HepG2 (cell line): ENCODE results near the gene PARP3. TPM values are rescaled to one million over a fixed set of nuclear protein-coding genes. Genes with fewer than 3 reads are reported as not detected.

ENCODE experiments used
- ELF3 ChIP-seq: IDR thresholded peaks from 2 replicates; pipeline ENCODE4 v1.6.1; 2016; ENCODE audit warnings: missing genetic modification reagents, missing compliant biosample characterization
- EZH2 ChIP-seq: conservative IDR thresholded peaks from 2 replicates; pipeline ENCODE4 v1.6.1; 2012; ENCODE audit warnings: mild to moderate bottlenecking, low read depth, low read length, moderate library complexity
- FOXK1 ChIP-seq: sonication (generic); formaldehyde crosslinking; IDR thresholded peaks from 2 replicates; pipeline ENCODE4 v1.4.0; 2020; ENCODE audit warnings: low read depth, missing genetic modification reagents, borderline replicate concordance
- HNF4G ChIP-seq, 2 experiments: sonication (generic) in 1 of 2; formaldehyde crosslinking in 1 of 2; IDR thresholded peaks; 2 replicates each; pipeline versions ENCODE4 v1.4.0 to v1.6.1; 2011 to 2020; ENCODE audit warnings: borderline replicate concordance in 2 of 2, low read depth in 2 of 2, mild to moderate bottlenecking in 2 of 2, low read length in 1 of 2, missing genetic modification reagents in 1 of 2, moderate library complexity in 1 of 2
- IRF9 ChIP-seq: sonication (generic); formaldehyde crosslinking; IDR thresholded peaks from 2 replicates; pipeline ENCODE4 v1.8.0; 2022; ENCODE audit warnings: missing genetic modification reagents, mild to moderate bottlenecking, borderline replicate concordance
- JARID2 ChIP-seq: sonication (generic); formaldehyde crosslinking; IDR thresholded peaks from 2 replicates; pipeline ENCODE4 v1.8.1; 2023; ENCODE audit warnings: missing genetic modification reagents, inconsistent platforms; ENCODE audit not compliant: insufficient replicate concordance
- MXD1 ChIP-seq: sonication (generic); formaldehyde crosslinking; IDR thresholded peaks from 2 replicates; pipeline ENCODE4 v1.4.0; 2020; ENCODE audit warnings: mild to moderate bottlenecking, missing genetic modification reagents
- NCOA2 ChIP-seq: sonication (generic); formaldehyde crosslinking; IDR thresholded peaks from 2 replicates; pipeline ENCODE4 v1.8.0; 2022; ENCODE audit warnings: inconsistent platforms
- PHB2 ChIP-seq: fragments of 450-650 bp; IDR thresholded peaks from 2 replicates; pipeline ENCODE4 v1.6.1; 2018; ENCODE audit not compliant: partially characterized antibody
- SP140L ChIP-seq: sonication (generic); formaldehyde crosslinking; IDR thresholded peaks from 2 replicates; pipeline ENCODE4 v1.4.0; 2020; ENCODE audit warnings: missing genetic modification reagents, borderline replicate concordance
- XBP1 ChIP-seq: sonication (generic); formaldehyde crosslinking; IDR thresholded peaks from 2 replicates; pipeline ENCODE4 v1.5.0; 2020; ENCODE audit warnings: missing genetic modification reagents
- YEATS2 ChIP-seq: sonication (generic); formaldehyde crosslinking; IDR thresholded peaks from 2 replicates; pipeline ENCODE4 v1.4.0; 2020; ENCODE audit warnings: missing genetic modification reagents, borderline replicate concordance
- ZBTB25 ChIP-seq: IDR thresholded peaks from 2 replicates; pipeline ENCODE4 v1.6.1; 2018; ENCODE audit warnings: missing genetic modification reagents
- ZBTB33 ChIP-seq: sonication (generic); formaldehyde crosslinking; IDR thresholded peaks from 2 replicates; pipeline ENCODE4 v1.4.0; 2020; ENCODE audit warnings: missing genetic modification reagents
- ZNF12 ChIP-seq: sonication (generic); formaldehyde crosslinking; IDR thresholded peaks from 2 replicates; pipeline ENCODE4 v1.5.0; 2020; ENCODE audit warnings: missing genetic modification reagents
- ZNF205 ChIP-seq: IDR thresholded peaks from 2 replicates; pipeline ENCODE4 v1.6.1; 2018; ENCODE audit warnings: missing biosample characterization, missing genetic modification reagents
- ZNF414 ChIP-seq: sonication (generic); formaldehyde crosslinking; IDR thresholded peaks from 2 replicates; pipeline ENCODE4 v1.5.0; 2020; ENCODE audit warnings: missing genetic modification reagents
- ZNF639 ChIP-seq: conservative IDR thresholded peaks from 2 replicates; pipeline ENCODE4 v1.6.1; 2018; ENCODE audit warnings: missing genetic modification reagents
- ZNF784 ChIP-seq: sonication (generic); formaldehyde crosslinking; IDR thresholded peaks from 2 replicates; pipeline ENCODE4 v1.5.1; 2020; ENCODE audit warnings: missing genetic modification reagents, mild to moderate bottlenecking, borderline replicate concordance
- ZSCAN31 ChIP-seq: sonication (generic); formaldehyde crosslinking; IDR thresholded peaks from 2 replicates; pipeline ENCODE4 v1.5.0; 2020; ENCODE audit warnings: low read depth, mild to moderate bottlenecking, missing genetic modification reagents
- polyA plus RNA-seq, 8 experiments: library from polyadenylated mRNA; depleted of rRNA in 3 of 8; stranded (reverse) in 7 of 8; unstranded in 1 of 8; fragments of >200 nt; fragmentation: Illumina TruSeq in 4 of 8; extraction: Trizol in 4 of 8; gene quantifications; 2 replicates each; pipeline versions ENCODE4 v1.2.1 to v1.2.3, GENCODE V29; 2011 to 2016; ENCODE audit warnings: low read depth in 4 of 8, missing spikeins in 1 of 8, mixed read lengths in 1 of 8; ENCODE audit not compliant: insufficient read depth in 1 of 8
- total RNA-seq, 5 experiments: library from RNA; depleted of rRNA; stranded (reverse); fragments of >200 nt; fragmentation: Illumina TruSeq; extraction: Trizol; gene quantifications; 2 replicates each; pipeline ENCODE4 v1.2.3, GENCODE V29; 2016; ENCODE audit warnings: low read depth in 1 of 5

PARP3 gene
- total and polyA plus RNA-seq, 2 of the 13 experiments (the other 11 are each of a cell fraction or from before 2014, with no cell fraction given): 11.2 to 21.5 TPM

GRCh38 chr3:51974963-51975851 lies 33.0 kb downstream of the PARP3 start, which contains the start of gene ABHD14A (continued):
- TF ChIP-seq FOXK1: no peak
- no peak for TF ChIP-seq PHB2
- TF ChIP-seq IRF9 (CRISPR knock-in tag): peak; percentile 66; the same call in 1 of the 2 replicates
- TF ChIP-seq MXD1: 0 out of 2 replicates have a peak, but pooled peaks have one; percentile 54
- no peak for TF ChIP-seq ZNF414 (CRISPR knock-in tag)
- TF ChIP-seq ZNF784 (CRISPR knock-in tag): 0 out of 2 replicates have a peak, but pooled peaks have one; percentile 53
- no peak for TF ChIP-seq ZNF205 (CRISPR knock-in tag)
- TF ChIP-seq ZSCAN31 (CRISPR knock-in tag): 0 out of 2 replicates have a peak, but pooled peaks have one; percentile 25
- no peak for TF ChIP-seq ZBTB33
- TF ChIP-seq JARID2 (CRISPR knock-in tag): no peak
- peak; percentile 96 for TF ChIP-seq ZNF639 (CRISPR knock-in tag)
- no peak; the same call in 1 of the 2 replicates for TF ChIP-seq NCOA2 (CRISPR knock-in tag)
- TF ChIP-seq ZNF12 (CRISPR knock-in tag): no peak
- TF ChIP-seq HNF4G (IDR thresholded peaks at IDR 0.05; ENCODE audit: borderline replicate concordance, low read depth, low read length): peak; percentile 4; the same call in 1 of the 2 replicates
- TF ChIP-seq HNF4G (CRISPR knock-in tag; IDR thresholded peaks at IDR 0.05; ENCODE audit: borderline replicate concordance, low read depth): no peak
- no peak for TF ChIP-seq XBP1 (CRISPR knock-in tag)
- TF ChIP-seq ZBTB25: peak; percentile 81; the same call in 1 of the 2 replicates
- no peak for TF ChIP-seq EZH2
- TF ChIP-seq ELF3: peak; percentile 26; the same call in 1 of the 2 replicates
- no peak for TF ChIP-seq SP140L (CRISPR knock-in tag)
- TF ChIP-seq YEATS2 (CRISPR knock-in tag): no peak
